Natural killer cell (primary cell): Measurements from ENCODE around the gene OPN3. TPM values are rescaled to one million over a fixed set of nuclear protein-coding genes. Genes with fewer than 3 reads are reported as not detected.

ENCODE experiments used
- ATAC-seq, 3 donors: fragments of 150-1000 bp in 2 of 3; fragments of 200-7000 bp in 1 of 3; cut with Tn5 transposase; 1 replicate in 1 of 3; 2 replicates in 2 of 3; pipeline ENCODE4 v1.10.0; 2021; ENCODE audit warnings: mild to moderate bottlenecking in 2 of 3, moderate library complexity in 2 of 3
- DNase-seq, 2 donors: peaks; one replicate each; pipeline versions ENCODE4 v3.0.0 to v3.0.0-alpha.2; 2013 to 2021; ENCODE audit warnings: mixed read lengths in 1 of 2
- H3K27ac ChIP-seq: one replicate; pipeline ENCODE4 v1.5.1; 2013; ENCODE audit warnings: mild to moderate bottlenecking, low read length
- H3K27me3 ChIP-seq: one replicate; pipeline ENCODE4 v1.6.1; 2013; ENCODE audit warnings: low read length; ENCODE audit not compliant: control insufficient read depth, insufficient read depth
- H3K36me3 ChIP-seq: one replicate; pipeline ENCODE4 v1.6.1; 2013; ENCODE audit warnings: low read length; ENCODE audit not compliant: control insufficient read depth, insufficient read depth
- H3K4me1 ChIP-seq: one replicate; pipeline ENCODE4 v1.6.1; 2013; ENCODE audit warnings: low read length; ENCODE audit not compliant: control insufficient read depth, insufficient read depth
- H3K4me3 ChIP-seq: one replicate; pipeline ENCODE4 v1.5.1; 2013; ENCODE audit warnings: low read length
- H3K9me3 ChIP-seq: one replicate; pipeline ENCODE4 v1.6.1; 2013; ENCODE audit warnings: low read length; ENCODE audit not compliant: control insufficient read depth, insufficient read depth
- H3K27ac Mint-ChIP-seq, 2 donors: one replicate each; pipeline ENCODE4 v1.8.0; 2022; ENCODE audit warnings: mild to moderate bottlenecking in 2 of 2, mixed read lengths in 2 of 2, moderate library complexity in 1 of 2
- H3K27me3 Mint-ChIP-seq, 2 donors: one replicate each; pipeline ENCODE4 v1.8.0; 2022; ENCODE audit warnings: low read depth in 2 of 2, mixed read lengths in 2 of 2
- H3K36me3 Mint-ChIP-seq: one replicate; pipeline ENCODE4 v1.8.0; 2022; ENCODE audit warnings: mixed read lengths
- H3K4me1 Mint-ChIP-seq, 2 donors: one replicate each; pipeline ENCODE4 v1.8.0; 2022; ENCODE audit warnings: mixed read lengths in 2 of 2
- H3K4me3 Mint-ChIP-seq: one replicate; pipeline ENCODE4 v1.8.0; 2022; ENCODE audit warnings: mild to moderate bottlenecking, moderate library complexity, mixed read lengths
- H3K9me3 Mint-ChIP-seq, 2 donors: one replicate each; pipeline ENCODE4 v1.8.0; 2022; ENCODE audit warnings: mixed read lengths in 2 of 2
- CTCF ChIP-seq: fragments of 200-600 bp; IDR thresholded peaks from one replicate; pipeline ENCODE4 v1.8.0; 2022; ENCODE audit warnings: antibody characterized with exemption
- WGBS: methylation state at CpG from one replicate; pipeline ENCODE4 v1.1.7; 2013; ENCODE audit warnings: missing lambda C conversion rate; ENCODE audit not compliant: insufficient coverage; 5-methylcytosine and 5-hydroxymethylcytosine counted together
- intact Hi-C: fragments of 100-400 bp; cut with micrococcal nuclease; formaldehyde crosslinking; loops from one replicate; pipeline ENCODE4 v1.14.2; 2022
- total RNA-seq, 4 donors: library from RNA; stranded (reverse); fragments of 120-200 nt in 1 of 4; gene quantifications; one replicate each; pipeline versions ENCODE4 v1.2.3 to v1.2.4, GENCODE V29; 2013 to 2022

The OPN3 gene
- total RNA-seq, 3 donors from 2014 or later (not counting 1 experiment from before 2014, with no cell fraction given), result 3.9 to 5.1 (median 4.1) TPM

- no peak for ATAC-seq
- no peaks in the 10 kb centered on the region for H3K36me3 ChIP-seq
- Mint-ChIP-seq H3K4me3 (no peak overlapping the region), H3K27me3 (peaks cover 0 to 4% of the 10 kb centered on the region in 2 donors), H3K4me1 (peaks cover 3% of the 10 kb centered on the region in 2 donors), H3K36me3 (no peaks in the 10 kb centered on the region), H3K27ac (no peak overlapping the region), H3K9me3 (no peaks in the 10 kb centered on the region)
- DNase-seq, result no peak
- intact Hi-C loops, result no loop called here
- H3K27ac ChIP-seq, result no peak overlapping the region
- no peaks in the 10 kb centered on the region for H3K27me3 ChIP-seq
- no peak overlapping the region for H3K4me3 ChIP-seq
- H3K4me1 ChIP-seq, result peaks cover under 1% of the 10 kb centered on the region
- WGBS, result 91% methylated on average over 3 of the region's 5 CpGs
- no peak for TF ChIP-seq CTCF
- H3K9me3 ChIP-seq, result no peaks in the 10 kb centered on the region
These were observed 82.5 kb downstream of the OPN3 start for GRCh38 chr1:241557551-241558193.

DNA sequence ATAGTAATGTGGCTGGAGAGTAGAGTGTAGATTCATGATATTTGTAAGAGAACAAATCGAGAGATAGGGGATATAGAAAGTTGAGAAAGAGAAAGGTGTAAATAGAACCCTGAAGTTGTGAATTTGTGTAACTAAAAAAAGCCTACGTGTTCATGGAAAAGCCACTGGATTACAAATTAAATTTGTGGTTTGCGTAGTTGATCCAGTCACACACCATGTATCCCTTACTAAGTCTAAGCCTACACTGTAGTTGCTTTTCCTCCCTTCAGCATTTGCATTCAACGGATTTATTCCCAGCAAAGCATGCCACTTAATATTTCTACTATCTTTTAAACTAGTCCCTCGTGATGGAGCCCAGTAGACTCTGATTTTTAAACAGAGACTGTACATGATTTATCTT lies 83.1 kb downstream of the OPN3 start:
- Histone ChIP-seq H3K4me3 (no peak overlapping the region), H3K27me3 (no peaks in the 10 kb centered on the region), H3K4me1 (peaks cover 6% of the 10 kb centered on the region), H3K36me3 (no peaks in the 10 kb centered on the region), H3K27ac (no peak overlapping the region), H3K9me3 (no peaks in the 10 kb centered on the region)
- 94% methylated on average over 5 of the region's 5 CpGs for WGBS
- intact Hi-C loops, result no loop called here
- TF ChIP-seq CTCF, result no peak
- Mint-ChIP-seq H3K36me3 (no peaks in the 10 kb centered on the region), H3K4me1 (peaks cover 9 to 10% of the 10 kb centered on the region in 2 donors), H3K4me3 (no peak overlapping the region), H3K9me3 (no peaks in the 10 kb centered on the region), H3K27ac (no peak overlapping the region), H3K27me3 (no peaks in the 10 kb centered on the region)
- DNase-seq, result no peak
- no peak for ATAC-seq

GRCh38 chr1:241555526-241555925 lies 84.6 kb downstream of the OPN3 start:
- no peak overlapping the region for H3K4me3 ChIP-seq
- TF ChIP-seq CTCF, result no peak
- no peak for ATAC-seq
- H3K4me3 Mint-ChIP-seq, result no peak overlapping the region
- H3K27ac ChIP-seq, result no peak overlapping the region
- no peak for DNase-seq
- no peak overlapping the region for H3K27ac Mint-ChIP-seq
- 90% methylated on average over 3 of the region's 3 CpGs for WGBS
- no peaks in the 10 kb centered on the region for H3K36me3 Mint-ChIP-seq
- no peaks in the 10 kb centered on the region for H3K9me3 Mint-ChIP-seq
- intact Hi-C loops, result no loop called here
- H3K4me1 ChIP-seq, result peaks cover 8% of the 10 kb centered on the region
- no peaks in the 10 kb centered on the region for H3K9me3 ChIP-seq
- H3K36me3 ChIP-seq, result no peaks in the 10 kb centered on the region
- no peaks in the 10 kb centered on the region for H3K27me3 Mint-ChIP-seq
- H3K4me1 Mint-ChIP-seq, result peaks cover 20% of the 10 kb centered on the region in 2 donors
- no peaks in the 10 kb centered on the region for H3K27me3 ChIP-seq
